DMS 273 (cell line): ENCODE results near the gene FAF1.
A peak's percentile ranks its signal among the peaks of the same experiment; 100 is the strongest.
"Not testable (repeated sequence)": the region's sequence is repeated elsewhere in the genome, so short reads cannot be mapped to it uniquely, and the experiment has no call there.

Source experiments
- DNase-seq: peaks from one replicate; lab custom pipeline; 2025; ENCODE audit not compliant: unreplicated experiment; lab: John Stamatoyannopoulos, UW

FAF1 gene

DNA sequence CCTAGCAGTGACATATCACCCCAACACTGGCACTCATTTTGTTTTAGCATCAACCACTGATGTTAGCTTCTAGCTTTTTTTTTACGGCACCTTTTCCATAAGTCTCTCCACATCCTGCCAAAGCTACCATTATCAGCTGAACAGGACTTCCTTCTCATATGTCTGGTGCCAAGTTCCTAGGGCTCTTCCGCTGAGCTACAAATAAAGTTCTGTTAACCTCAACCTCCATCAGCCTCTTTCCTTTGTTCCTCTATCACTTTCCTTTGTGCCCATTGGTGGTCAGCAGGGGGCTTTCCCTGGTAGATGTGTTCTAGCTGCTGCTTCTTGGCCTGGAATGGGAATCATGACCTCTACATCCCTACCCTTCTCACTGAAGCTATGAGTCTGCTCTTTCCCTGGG, 163.8 kb downstream of the FAF1 start:
- no peak for DNase-seq

DNA sequence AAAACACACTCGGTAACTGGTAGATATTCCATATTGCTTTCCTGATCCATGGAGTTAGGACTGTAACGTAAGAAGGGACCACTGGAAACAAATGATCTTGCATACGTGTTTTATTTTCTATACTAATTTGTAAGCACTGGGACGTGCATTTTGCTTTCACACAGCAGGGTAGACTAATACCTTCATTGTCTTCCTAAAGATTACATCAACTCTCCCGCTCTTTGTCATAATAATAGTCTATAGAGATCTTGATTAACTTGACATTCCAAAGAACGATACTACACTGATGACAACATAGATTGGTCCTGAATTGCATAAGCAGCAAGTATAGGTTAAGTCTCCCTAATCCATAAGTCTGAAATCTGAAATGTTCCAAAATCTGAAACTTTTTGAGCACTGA, 166.5 kb downstream of the FAF1 start:
- DNase-seq, result no peak

DNA sequence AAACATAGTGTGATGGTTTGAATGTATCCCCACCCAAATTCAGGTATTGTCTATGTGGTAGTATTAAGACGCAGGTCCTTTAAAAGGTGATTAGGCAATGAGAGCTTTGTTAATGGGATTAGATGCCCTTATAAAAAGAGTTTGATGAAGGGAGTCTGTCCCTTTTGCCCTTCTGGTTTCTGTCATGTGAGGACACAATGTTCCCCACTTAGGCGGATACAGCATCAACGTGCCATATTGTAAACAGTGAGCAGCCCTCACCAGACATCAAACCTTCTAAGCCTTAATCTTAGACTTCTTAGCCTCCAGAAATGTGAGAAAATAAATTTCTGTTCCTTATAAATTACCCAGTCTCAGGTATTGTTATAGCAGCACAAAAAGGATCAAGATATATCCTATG, 172.8 kb downstream of the FAF1 start:
- no peak for DNase-seq

DNA sequence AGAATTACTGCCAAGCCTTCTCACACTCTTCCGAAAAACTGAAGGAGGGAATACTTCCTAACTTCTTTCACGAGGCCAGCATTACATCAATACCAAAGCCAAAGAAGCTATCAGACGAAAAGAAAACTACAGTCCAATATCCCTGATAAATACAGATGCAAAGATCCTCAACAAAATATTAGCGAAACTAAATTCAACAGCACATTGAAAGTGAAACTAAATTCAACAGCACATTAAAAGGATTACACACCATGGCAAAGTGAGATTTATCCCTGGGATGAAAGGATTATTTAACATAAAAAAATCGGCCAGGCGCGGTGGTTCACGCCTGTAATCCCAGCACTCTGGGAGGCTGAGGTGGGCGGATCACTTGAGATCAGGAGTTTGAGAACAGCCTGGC, 176.8 kb downstream of the FAF1 start:
- no peak for DNase-seq

DNA sequence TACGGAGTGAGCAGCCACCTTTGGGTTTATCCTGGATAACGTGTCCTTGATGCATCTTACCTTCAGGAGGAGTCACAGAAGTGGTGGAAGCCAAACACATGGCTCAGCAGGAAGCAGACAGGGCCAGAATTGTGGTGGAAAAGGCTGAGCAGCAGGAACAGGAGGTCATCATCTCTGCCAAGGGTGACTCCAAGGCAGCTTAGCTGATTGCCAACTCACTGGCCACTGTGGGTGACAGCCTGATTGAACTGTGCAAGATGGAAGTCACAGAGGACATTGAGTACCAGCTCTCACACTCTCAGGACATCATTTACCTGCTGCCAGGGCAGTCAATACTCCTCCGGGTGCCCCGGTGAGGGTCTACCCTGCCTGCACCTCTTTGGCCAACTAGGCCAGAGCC, 179.3 kb downstream of the FAF1 start:
- no peak for DNase-seq

DNA sequence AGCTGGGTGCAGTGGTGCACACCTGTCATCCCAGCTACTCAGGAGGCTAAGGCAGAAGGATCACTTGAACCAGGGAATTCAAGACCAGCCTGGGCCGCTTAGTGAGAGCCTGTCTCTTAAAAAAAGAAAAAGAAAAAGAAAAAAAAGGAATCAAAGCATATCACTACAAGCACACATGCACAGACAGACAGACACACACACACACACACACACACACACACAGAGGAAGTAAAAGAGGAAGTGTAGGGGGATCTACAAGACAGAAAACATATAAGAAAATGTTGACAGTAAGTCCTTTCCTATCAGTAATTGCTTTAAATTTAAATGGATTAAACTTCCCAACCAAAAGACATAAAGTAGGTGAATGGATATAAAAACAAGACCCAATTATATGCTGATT, 180.3 kb downstream of the FAF1 start:
- DNase-seq, result no peak

DNA sequence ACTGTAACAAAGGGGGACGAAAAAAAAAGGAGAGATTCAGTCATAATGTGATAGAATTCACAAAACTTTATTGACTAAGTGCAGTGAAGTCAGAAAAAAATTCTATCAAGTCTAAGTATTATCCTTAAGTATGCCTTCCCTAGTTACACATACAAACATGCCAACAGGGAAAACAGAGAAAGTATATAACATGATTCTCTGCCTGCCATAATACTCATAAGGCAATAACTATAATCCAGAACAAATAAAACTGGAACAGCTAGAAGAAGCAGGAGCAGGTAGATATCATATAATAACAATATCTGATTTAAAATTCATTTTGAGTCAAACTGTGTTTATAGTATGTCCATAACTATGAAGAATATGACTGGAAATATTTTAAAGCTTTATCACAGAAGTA, 184.3 kb downstream of the FAF1 start:
- no peak for DNase-seq

DNA sequence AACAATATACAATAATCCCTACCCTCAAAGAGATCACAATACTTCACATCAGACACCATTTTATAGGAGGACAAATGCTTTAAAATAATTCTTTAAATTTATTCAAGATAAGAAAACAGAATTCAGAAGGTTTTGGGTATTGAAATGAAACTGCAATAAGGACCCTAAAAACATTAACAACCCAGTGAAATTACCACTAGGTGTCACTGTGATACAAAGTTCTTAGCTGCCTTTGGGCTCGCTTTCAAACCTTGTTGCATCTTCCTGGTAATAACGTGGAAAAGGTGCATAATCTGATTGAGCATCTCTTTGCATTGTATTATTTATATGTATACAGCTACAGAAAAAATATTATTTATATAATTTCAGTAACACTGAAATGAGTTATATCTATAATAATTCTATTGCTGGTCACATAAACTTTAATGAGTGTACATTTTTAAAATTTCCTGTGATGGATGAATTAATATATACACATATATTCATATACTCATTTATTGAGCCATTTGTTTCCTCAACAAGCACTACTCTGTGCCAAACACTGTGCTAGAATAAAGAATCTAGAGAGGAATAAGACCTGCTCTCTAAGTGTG, 185.2 kb downstream of the FAF1 start:
- peak; percentile 88 for DNase-seq

DNA sequence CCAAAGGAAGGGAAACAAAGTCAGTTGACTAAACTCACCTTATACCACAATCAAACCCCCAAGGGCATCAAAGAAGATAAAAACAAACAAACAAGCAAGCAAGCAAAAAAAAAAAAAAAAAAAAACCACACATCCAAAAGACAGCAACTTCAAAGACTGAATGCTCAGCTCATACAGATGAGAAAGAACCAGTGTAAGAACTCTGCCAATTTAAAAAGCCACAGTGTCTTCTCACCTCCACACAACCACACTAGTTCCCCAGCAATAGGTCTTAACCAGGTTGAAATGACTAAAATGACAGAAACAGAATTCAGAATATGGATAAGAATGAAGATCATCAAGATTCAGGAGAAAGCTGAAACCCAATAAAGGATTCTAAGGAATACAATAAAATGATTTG, 193.4 kb downstream of the FAF1 start:
- no peak for DNase-seq

DNA sequence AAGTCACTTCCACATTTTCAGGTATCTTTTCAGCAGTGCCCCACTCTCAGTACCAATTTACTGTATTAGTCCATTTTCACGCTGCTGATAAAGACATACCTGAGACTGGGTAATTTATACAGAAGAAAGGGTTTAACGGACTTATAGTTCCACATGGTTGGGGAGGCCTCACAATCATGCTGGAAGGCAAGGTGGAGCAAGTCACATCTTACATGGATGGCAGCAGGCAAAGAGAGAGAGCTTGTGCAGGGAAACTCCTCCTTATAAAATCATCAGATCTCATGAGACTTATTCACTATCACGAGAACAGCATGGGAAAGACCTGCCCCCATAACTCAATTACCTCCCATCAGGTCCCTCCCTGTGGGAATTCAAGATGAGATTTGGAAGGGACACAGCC, 203.5 kb downstream of the FAF1 start:
- not testable (repeated sequence) for DNase-seq

DNA sequence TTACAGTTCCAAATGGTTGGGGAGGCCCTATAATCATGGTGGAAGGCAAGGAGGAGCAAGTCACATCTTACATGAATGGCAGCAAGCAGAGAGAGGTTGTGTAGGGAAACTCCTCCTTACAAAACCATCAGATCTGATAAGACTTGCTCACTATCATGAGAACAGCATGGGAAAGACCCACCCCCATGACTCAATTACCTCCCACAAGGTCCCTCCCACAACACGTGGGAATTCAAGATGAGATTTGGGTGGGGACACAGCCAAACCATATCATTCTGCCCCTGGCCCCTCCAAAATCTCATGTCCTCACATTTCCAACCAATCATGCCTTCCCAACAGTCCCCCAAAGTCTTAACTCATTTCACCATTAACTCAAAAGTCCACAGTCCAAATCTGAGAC, 205.3 kb downstream of the FAF1 start:
- DNase-seq, result not testable (repeated sequence)

DNA sequence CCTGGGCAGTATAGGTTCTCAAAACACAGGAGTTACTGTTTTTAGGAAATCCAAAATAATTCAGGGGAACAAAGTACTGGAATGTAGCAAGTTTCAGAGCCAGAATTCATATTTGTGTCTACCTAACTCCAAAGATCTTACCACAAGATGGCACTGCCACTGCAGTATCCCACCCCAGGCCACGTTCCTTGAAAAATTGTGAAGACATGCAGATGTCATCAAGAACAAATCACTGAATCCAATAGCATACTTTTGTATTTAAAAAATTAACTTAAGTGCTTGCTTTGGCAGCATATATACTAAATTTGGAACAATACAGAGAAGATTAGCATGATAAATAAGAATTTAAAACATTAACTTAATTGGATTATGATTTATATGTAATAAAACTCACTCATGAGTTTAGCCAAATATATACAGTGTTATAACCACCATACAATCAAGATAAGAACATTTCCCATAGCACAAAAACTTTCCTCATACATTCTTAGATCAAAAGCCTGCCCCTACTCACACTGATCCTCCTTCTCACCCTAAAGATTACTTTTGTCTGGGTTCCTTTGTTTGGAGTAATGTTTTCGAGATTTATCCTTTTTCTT, 209.9 kb downstream of the FAF1 start:
- DNase-seq, result peak; percentile 67

DNA sequence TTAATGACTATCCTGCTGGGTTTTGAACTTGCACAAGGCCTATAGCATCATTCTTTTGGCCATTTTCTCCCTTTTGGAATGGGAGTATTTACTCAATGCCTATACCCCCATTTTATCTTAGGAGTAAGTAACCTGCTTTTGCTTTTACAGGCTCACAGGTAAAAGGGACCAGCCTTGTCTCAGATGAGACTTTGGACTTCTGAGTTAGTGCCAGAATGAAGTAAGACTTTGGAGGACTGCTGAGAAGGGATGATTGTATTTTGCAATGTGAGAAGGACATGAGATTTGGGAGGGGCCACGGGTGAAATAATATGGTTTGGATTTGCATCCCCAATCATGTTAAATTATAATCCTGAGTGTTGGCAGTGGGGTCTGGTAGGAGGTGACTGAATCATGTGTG, 212.7 kb downstream of the FAF1 start:
- no peak for DNase-seq

DNA sequence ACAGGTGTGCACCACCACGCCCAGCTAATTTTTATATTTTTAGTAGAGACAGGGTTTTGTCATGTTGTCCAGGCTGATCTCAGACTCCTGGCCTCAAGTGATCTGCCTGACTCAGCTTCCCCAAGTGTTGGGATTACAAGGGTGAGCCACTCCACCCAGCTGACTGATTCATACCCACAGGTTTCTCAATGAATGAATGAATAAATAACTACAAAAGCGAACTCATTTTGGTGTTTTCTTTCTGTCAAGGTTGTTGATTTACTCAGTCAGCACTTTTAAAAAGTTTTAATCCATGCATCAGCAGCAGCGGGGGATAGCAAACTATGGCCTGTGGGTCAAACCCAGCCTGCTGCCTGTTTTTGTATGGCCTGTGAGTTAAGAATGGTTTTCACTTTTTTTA, 217.5 kb downstream of the FAF1 start:
- no peak for DNase-seq

DNA sequence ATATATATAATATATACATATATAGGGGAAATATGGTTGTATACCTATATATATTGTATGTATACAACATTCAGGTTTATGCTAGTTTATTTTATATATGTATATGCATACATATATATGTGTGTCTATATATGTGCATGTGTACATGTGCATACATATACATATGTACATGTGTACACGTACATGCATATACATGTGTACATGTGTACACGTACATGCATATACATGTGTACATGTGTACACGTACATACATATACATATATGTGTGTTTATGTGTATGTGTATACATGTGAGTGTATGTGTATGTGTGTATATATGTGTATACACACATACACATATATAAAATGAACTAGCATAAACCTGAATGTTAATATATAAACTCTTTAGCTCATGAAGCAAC, 220.9 kb downstream of the FAF1 start:
- no peak for DNase-seq

DNA sequence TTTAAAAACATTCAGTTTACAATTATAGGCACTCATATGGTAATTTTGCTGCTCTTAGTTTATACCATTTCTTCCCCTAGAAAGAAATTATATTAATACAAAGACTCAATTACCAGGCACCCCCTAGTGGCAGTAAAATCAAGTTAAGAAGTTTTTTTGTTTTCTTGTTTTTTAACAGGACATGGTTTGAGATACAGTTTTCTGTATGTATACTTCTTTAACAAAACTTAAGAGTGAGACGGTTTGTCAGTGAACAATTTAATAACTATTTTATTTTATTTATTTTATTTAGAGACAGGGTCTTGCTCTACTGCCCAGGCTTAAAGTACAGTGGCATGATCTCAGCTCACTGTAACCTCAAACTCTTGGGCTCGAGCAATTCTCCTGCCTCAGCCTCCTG, 224.6 kb downstream of the FAF1 start:
- DNase-seq, result peak; percentile 50

DNA sequence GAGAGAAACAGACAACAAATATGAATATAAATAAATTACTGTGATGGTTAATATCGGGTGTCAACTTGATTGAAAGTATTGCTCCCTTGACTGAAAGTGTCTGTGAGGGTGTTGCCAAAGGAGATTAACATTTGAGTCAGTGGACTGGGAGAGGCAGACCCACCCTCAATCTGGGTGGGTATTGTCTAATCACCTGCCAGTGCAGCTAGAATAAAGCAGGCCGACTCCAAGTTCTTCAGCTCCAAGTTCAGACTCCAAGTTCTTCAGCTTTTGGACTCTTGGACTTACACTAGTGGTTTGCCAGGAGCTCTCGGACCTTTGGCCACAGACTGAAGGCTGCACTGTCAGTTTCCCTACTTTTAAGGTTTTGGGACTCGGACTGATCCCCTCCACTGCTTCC, 232.5 kb downstream of the FAF1 start:
- DNase-seq, result not testable (repeated sequence)

DNA sequence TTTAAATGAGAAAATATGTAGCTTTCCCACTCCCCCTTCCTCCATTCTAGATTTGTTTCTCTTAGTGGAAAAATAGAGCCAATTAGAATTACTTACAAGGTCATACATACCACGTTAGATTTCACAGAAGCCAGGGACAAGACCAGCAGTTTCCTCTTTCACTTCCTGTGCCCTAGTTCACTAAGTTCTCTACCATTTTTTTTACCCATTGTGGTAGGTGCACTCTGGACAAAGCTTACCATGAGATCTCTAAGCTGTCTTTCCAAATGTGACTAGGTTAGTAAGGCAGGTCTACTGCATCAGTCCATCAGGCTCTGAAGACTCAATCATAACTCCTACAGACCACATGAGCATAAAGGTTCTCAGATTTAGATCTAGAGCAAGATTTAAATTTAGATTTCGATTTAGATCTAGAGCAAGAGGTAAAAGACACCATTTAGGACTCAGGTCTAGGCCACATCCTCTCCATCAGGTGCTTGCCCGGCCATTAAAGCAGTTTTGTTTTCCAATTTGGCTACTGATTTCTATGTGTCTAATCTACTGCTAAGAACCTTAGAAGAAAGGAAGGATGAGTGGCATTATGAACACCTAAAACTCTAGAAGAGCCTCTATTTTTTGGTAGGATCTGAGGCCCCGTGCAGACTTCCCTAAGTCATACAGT, 235.3 kb downstream of the FAF1 start:
- no peak for DNase-seq

DNA sequence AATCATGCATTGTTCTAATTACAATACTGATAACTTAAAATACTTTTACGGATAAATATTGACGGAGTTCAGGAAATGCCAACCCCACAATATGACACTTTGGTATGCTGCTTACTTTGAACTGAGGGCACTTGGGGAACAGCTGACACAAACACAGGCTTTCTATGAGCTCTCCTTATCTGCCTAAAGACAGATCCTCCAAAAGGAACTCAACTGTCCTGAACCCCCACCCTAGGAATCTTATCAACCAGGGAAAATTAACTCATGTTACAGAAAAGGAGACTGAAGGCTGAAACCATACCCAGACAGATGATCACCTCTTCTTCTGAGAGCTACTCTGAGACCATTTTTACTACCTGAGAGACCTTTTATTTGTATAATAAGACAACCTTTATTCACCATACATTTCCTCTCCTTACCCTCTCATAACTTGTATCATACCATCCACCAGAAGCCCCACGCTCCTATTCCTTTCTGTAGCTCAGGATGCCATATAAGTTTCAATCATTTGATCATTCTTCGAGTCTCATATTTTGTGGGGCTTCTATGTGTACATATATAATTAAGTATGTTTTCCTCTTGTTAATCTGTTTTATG, 239.5 kb downstream of the FAF1 start:
- DNase-seq, result no peak

DNA sequence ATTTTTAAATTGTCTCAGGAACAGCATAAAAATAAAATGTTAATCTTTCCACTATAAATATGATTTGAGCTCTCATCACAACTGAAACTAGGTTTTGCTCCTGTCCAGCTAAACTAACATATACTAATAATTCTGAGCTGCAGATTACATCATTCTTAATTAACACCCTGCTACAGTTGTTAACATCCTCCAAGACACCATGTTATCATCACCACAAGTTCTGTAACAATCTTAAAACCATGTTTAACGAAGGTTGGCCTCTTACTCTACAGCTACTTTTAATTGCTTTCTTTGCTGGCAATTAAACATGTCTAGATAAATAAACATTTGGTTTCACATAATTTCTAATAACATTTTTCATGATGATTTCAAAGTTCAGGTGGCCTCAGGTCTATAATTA, 240.9 kb downstream of the FAF1 start:
- DNase-seq, result no peak

DNA sequence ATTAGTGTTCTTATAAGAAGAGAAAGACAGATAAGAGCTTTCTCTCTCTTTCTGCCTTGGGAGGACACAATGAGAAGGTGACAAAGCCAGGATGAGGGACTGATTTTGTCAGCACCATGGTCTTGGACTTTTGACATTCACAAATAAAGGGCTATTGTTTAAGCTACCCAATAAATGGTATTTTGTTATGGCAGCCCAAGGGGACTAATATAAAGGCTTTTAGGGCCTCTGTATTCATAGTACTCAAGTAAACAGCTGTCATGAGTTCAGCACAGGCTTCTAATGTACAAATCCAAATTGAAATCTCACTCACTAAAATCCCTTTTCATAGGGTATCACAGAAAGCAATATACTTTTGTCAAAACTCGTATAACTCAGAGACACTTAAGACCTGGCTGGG, 242.7 kb downstream of the FAF1 start:
- no peak for DNase-seq

DNA sequence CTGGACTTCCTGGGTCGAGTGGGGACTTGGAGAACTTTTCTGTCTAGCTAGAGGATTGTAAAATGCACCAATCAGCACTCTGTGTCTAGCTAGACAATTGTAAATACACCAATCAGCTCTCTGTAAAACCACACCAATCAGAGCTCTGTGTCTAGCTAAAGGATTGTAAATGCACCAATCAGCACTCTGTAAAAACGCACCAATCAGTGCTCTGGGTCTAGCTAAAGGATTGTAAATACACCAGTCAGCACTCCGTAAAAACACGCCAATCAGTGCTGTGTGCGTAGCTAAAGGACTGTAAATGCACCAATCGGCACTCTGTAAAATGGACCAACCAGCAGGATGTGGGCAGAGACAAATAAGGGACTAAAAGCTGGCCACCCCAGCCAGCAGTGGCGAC, 243.6 kb downstream of the FAF1 start:
- not testable (repeated sequence) for DNase-seq
